HEK293 (cell line): Measurements from ENCODE around the gene TSPAN17.

ENCODE experiments used
- BCL11A ChIP-seq: fragments of 450-650 bp; formaldehyde crosslinking; IDR thresholded peaks from 2 replicates; pipeline ENCODE4 v1.5.1; 2016; ENCODE audit warnings: low read depth, missing biosample characterization, missing genetic modification characterization
- HIC1 ChIP-seq: fragments of 450-650 bp; formaldehyde crosslinking; IDR thresholded peaks from 2 replicates; pipeline ENCODE4 v1.5.1; 2016; ENCODE audit warnings: missing biosample characterization, missing genetic modification characterization
- PRDM10 ChIP-seq: fragments of 450-650 bp; formaldehyde crosslinking; IDR thresholded peaks from 2 replicates; pipeline ENCODE4 v1.5.1; 2016; ENCODE audit warnings: missing biosample characterization, missing genetic modification characterization
- ZNF121 ChIP-seq: fragments of 450-650 bp; formaldehyde crosslinking; IDR thresholded peaks from 2 replicates; pipeline ENCODE4 v1.5.1; 2016; ENCODE audit warnings: missing biosample characterization, missing genetic modification characterization

DNA sequence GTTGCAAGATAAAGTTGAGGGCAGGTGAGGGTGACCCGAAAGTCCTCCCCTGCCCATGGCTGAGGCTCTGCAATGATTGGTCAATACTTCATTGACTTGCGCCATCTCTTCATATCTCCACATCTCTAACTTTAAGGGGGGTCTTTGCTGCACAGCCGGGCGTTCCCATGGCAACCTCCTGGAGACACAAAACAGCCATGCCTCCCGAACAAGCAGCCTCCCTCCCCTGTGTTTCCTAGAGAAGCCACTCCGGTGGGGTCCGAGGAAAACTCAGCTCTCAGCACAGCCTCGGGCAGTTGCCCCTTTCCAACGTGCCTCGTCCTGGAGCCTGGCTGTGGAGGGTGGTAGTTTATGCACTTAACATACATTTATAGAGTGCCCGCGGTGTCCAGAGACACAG, 57.5 kb downstream of the TSPAN17 start:
- no peak for TF ChIP-seq BCL11A (tag by site-specific recombination)
- TF ChIP-seq ZNF121 (tag by site-specific recombination) = no peak
- TF ChIP-seq HIC1 = no peak
- no peak for TF ChIP-seq PRDM10 (tag by site-specific recombination)
